ENCODE results near the gene TSTD2. TPM values are rescaled to one million over a fixed set of nuclear protein-coding genes. Genes with fewer than 3 reads are reported as not detected.

TSTD2 gene
- total and polyA plus RNA-seq, 12 donors: 13.2 to 27.3 (median 19.2) TPM

- Histone ChIP-seq H3K27me3 (no peaks in the 10 kb centered on the region), H3K27ac (peak overlapping the region in 1 of 5 donors; percentile 40), H3K9me3 (replicated peaks in 1 of 3) (no peaks in the 10 kb centered on the region), H3K4me3 (no peak overlapping the region), H3K36me3 (replicated peaks in 1 of 2) (peaks cover 0 to 62% of the 10 kb centered on the region in 2 donors), H3K4me1 (replicated peaks in 1 of 2) (peaks cover 14 to 40% of the 10 kb centered on the region in 2 donors)
- TF ChIP-seq CTCF (IDR thresholded peaks at IDR 0.05) (peak; percentile 75 to 85 (median 80)), POLR2A (IDR thresholded peaks at IDR 0.05) (no peak)
- 24 to 27% (median 24%) methylated on average over 11 of the region's 11 CpGs for WGBS, 4 donors
- intact Hi-C loops (cut with DNase I): loop anchor here in 1 of 2 donors (2.0 kb wide), 1 partner anchor 38 kb away; no protein-coding TSS in a partner anchor
- DNase-seq: peak; percentile 79 to 95 (median 86)
Measured at GRCh38 chr9:97598461-97599288, 34.5 kb downstream of the TSTD2 start.

- H3K4me3 ChIP-seq: no peak overlapping the region
- no peak for DNase-seq
Measured at GRCh38 chr9:97596906-97597305, 36.3 kb downstream of the TSTD2 start.

GRCh38 chr9:97594381-97594921 lies 38.7 kb downstream of the TSTD2 start:
- H3K36me3 ChIP-seq (replicated peaks in 1 of 2): peaks cover 0 to 28% of the 10 kb centered on the region in 2 donors
- peak overlapping the region in 1 of 5 donors; percentile 15 for H3K27ac ChIP-seq
- peaks cover 0 to 16% of the 10 kb centered on the region in 2 donors for H3K4me1 ChIP-seq (replicated peaks in 1 of 2)
- DNase-seq: peak in 2 of 7 donors; percentile 16 to 83
- intact Hi-C loops (cut with DNase I): no loop called here
- no peak overlapping the region for H3K4me3 ChIP-seq
- H3K27me3 ChIP-seq: no peaks in the 10 kb centered on the region
- 84 to 94% (median 86%) methylated on average over 8 to 11 of the region's 11 CpGs for WGBS, 4 donors
- TF ChIP-seq CTCF (IDR thresholded peaks at IDR 0.05) (no peak), POLR2A (IDR thresholded peaks at IDR 0.05) (no peak)
- H3K9me3 ChIP-seq (replicated peaks in 1 of 3): no peaks in the 10 kb centered on the region

More at GRCh38 chr9:97596906-97597305, 36.3 kb downstream of the TSTD2 start:
- 61 to 76% (median 68%) methylated on average over 4 of the region's 4 CpGs for WGBS, 4 donors
- Histone ChIP-seq H3K36me3 (replicated peaks in 1 of 2) (peaks cover 0 to 52% of the 10 kb centered on the region in 2 donors), H3K9me3 (replicated peaks in 1 of 3) (no peaks in the 10 kb centered on the region), H3K27ac (no peak overlapping the region), H3K27me3 (no peaks in the 10 kb centered on the region), H3K4me1 (replicated peaks in 1 of 2) (peaks cover 14 to 39% of the 10 kb centered on the region in 2 donors)
- intact Hi-C loops (cut with DNase I): no loop called here
- TF ChIP-seq CTCF (IDR thresholded peaks at IDR 0.05): no peak
- TF ChIP-seq POLR2A (IDR thresholded peaks at IDR 0.05): no peak

- Histone ChIP-seq H3K4me1 (replicated peaks in 1 of 2) (peaks cover 0 to 12% of the 10 kb centered on the region in 2 donors), H3K27me3 (no peaks in the 10 kb centered on the region), H3K4me3 (no peak overlapping the region), H3K9me3 (replicated peaks in 1 of 3) (no peaks in the 10 kb centered on the region), H3K27ac (peak overlapping the region in 1 of 5 donors; percentile 15), H3K36me3 (replicated peaks in 1 of 2) (peaks cover 0 to 28% of the 10 kb centered on the region in 2 donors)
- intact Hi-C loops (cut with DNase I): no loop called here
- WGBS, 4 donors: 92 to 96% (median 93%) methylated on average over 4 of the region's 4 CpGs
- no peak for DNase-seq
- no peak for TF ChIP-seq CTCF (IDR thresholded peaks at IDR 0.05)
- TF ChIP-seq POLR2A (IDR thresholded peaks at IDR 0.05): no peak
Measured at GRCh38 chr9:97593960-97594359, 39.2 kb downstream of the TSTD2 start.

All from adrenal gland (tissue), 12 donors.